Dendritic cell treated with granulocyte-macrophage colony-stimulating factor and Interleukin-4, amounts not matched to agents 40 ng/mL and 50 ng/mL, for 4 days (primary cell): ENCODE results near the gene MAP3K12.
"Not testable (repeated sequence)": the region's sequence is repeated elsewhere in the genome, so short reads cannot be mapped to it uniquely, and the experiment has no call there.

Experiments
- H3K27ac Mint-ChIP-seq: one replicate; pipeline ENCODE4 v1.8.0; 2022; ENCODE audit warnings: mild to moderate bottlenecking, mixed read lengths
- H3K27me3 Mint-ChIP-seq: one replicate; pipeline ENCODE4 v1.8.0; 2022; ENCODE audit warnings: mild to moderate bottlenecking, mixed read lengths
- H3K36me3 Mint-ChIP-seq: one replicate; pipeline ENCODE4 v1.8.0; 2022; ENCODE audit warnings: low read depth, mixed read lengths
- H3K4me1 Mint-ChIP-seq: one replicate; pipeline ENCODE4 v1.8.0; 2022; ENCODE audit warnings: low read depth, mixed read lengths
- H3K4me3 Mint-ChIP-seq: one replicate; pipeline ENCODE4 v1.8.0; 2022; ENCODE audit warnings: mild to moderate bottlenecking, moderate library complexity, mixed read lengths
- H3K9me3 Mint-ChIP-seq: one replicate; pipeline ENCODE4 v1.8.0; 2022; ENCODE audit warnings: mixed read lengths
- intact Hi-C: fragments of 100-400 bp; cut with micrococcal nuclease; formaldehyde crosslinking; loops from one replicate; pipeline ENCODE4 v1.15.0; 2022

Gene MAP3K12

GRCh38 chr12:53492830-53493609 is 6.2 kb downstream of the MAP3K12 start:
- intact Hi-C loops, result no loop called here
- peak overlapping the region; percentile 82 for H3K4me3 Mint-ChIP-seq
- no peaks in the 10 kb centered on the region for H3K9me3 Mint-ChIP-seq
- no peaks in the 10 kb centered on the region for H3K27me3 Mint-ChIP-seq
- peak overlapping the region; percentile 81 for H3K27ac Mint-ChIP-seq
- H3K36me3 Mint-ChIP-seq, result peaks cover 14% of the 10 kb centered on the region
- H3K4me1 Mint-ChIP-seq, result peaks cover 54% of the 10 kb centered on the region

GRCh38 chr12:53492188-53492587 is 7.1 kb downstream of the MAP3K12 start:
- Mint-ChIP-seq H3K36me3 (peaks cover 22% of the 10 kb centered on the region), H3K27ac (peak overlapping the region; percentile 81), H3K4me3 (peak overlapping the region; percentile 33), H3K4me1 (peaks cover 46% of the 10 kb centered on the region), H3K9me3 (no peaks in the 10 kb centered on the region), H3K27me3 (no peaks in the 10 kb centered on the region)
- intact Hi-C loops, result no loop called here

- Mint-ChIP-seq H3K4me1 (peaks cover 29% of the 10 kb centered on the region), H3K36me3 (peaks cover 50% of the 10 kb centered on the region), H3K27me3 (no peaks in the 10 kb centered on the region), H3K27ac (no peak overlapping the region), H3K9me3 (no peaks in the 10 kb centered on the region), H3K4me3 (no peak overlapping the region)
- intact Hi-C loops, result no loop called here
These were observed 9.9 kb downstream of the MAP3K12 start for GRCh38 chr12:53489242-53489864.

DNA sequence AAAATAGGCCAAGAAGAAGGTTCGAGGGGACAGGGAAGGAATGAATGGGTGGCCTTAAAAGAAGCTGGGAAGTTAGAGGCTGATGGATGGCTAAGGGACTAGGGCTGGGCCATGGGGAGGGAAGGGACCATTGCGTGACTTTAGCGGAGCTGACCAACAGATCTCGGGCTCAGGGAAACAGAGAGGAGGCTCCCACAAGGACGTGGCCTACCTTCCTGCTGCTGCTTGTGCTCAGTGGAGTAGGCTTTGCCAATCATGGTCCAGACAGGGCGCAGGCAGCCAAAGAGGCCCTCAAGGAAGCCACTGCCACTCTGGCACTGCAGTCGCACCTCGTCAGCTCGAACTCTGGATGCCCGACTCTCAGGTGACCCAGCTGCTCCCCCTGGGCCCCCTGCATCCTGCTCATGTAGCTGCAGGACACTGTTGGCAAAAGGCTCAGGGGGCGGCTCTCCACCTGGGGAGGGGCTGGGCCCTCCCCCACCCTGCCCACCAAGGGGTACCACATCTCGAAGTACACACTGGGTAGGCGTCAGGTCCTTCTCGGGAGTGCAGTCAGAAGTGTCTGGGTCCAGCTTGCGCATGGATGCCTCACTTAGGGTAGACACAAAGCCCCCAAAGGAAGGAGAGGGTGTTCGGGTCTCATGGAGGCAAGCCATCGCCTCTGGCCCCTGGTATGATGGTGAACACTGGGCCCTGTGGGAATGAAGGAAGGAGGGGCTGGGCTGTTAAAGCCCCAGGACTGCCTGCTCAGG is 12.3 kb downstream of the MAP3K12 start:
- Mint-ChIP-seq H3K27me3 (no peaks in the 10 kb centered on the region), H3K4me3 (no peak overlapping the region), H3K27ac (no peak overlapping the region), H3K9me3 (no peaks in the 10 kb centered on the region), H3K4me1 (peaks cover 4% of the 10 kb centered on the region), H3K36me3 (peaks cover 65% of the 10 kb centered on the region)
- intact Hi-C loops, result no loop called here

DNA sequence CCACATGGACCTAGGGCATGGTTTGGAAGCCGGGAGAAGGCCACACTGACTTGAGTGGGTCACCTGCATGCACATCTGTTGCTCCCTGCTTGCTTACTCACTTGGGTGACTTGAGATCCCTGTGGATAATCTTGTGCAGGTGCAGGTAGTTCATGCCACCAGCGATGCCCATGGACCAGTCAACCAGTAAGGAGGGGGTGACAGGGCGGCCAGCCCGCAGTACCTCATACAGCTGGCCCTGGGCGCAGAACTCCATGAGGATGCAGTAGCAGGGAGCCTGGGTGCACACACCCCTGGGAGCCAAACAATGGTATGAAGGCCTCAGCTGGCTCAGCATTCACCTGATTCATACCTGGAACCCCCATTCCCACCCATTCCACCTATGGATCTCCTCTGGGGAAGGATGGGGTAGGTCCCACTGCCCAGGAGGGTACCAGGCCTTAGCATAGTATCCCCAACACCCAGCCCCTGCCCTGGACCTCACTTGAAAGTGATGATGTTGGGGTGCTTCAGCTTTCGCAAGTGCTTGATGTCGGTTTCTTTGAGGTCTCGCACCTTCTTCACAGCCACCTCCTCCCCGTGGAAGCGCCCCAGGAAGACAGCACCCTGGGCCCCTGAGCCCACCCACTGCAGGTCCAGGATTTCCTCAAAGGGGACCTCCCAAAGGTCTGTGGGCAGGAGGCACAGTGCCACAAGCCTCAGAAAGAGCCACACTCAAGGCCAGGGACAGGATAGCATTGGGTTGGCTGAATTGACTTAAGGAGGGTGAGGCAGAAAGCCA is 13.1 kb downstream of the MAP3K12 start:
- H3K36me3 Mint-ChIP-seq, result peaks cover 73% of the 10 kb centered on the region
- no peaks in the 10 kb centered on the region for H3K9me3 Mint-ChIP-seq
- no peaks in the 10 kb centered on the region for H3K4me1 Mint-ChIP-seq
- no peak overlapping the region for H3K27ac Mint-ChIP-seq
- intact Hi-C loops, result no loop called here
- H3K27me3 Mint-ChIP-seq, result no peaks in the 10 kb centered on the region
- H3K4me3 Mint-ChIP-seq, result no peak overlapping the region

- H3K4me3 Mint-ChIP-seq, result no peak overlapping the region
- H3K9me3 Mint-ChIP-seq, result no peaks in the 10 kb centered on the region
- H3K36me3 Mint-ChIP-seq, result peaks cover 85% of the 10 kb centered on the region
- intact Hi-C loops, result no loop called here
- H3K27ac Mint-ChIP-seq, result no peak overlapping the region
- H3K4me1 Mint-ChIP-seq, result no peaks in the 10 kb centered on the region
- H3K27me3 Mint-ChIP-seq, result no peaks in the 10 kb centered on the region
These were observed 14.3 kb downstream of the MAP3K12 start for GRCh38 chr12:53484686-53485575.

- Mint-ChIP-seq H3K27me3 (no peaks in the 10 kb centered on the region), H3K4me3 (no peak overlapping the region), H3K9me3 (no peaks in the 10 kb centered on the region), H3K4me1 (no peaks in the 10 kb centered on the region), H3K27ac (no peak overlapping the region), H3K36me3 (peaks cover 94% of the 10 kb centered on the region)
- intact Hi-C loops, result no loop called here
These were observed 15.3 kb downstream of the MAP3K12 start for GRCh38 chr12:53483979-53484377.

- no peaks in the 10 kb centered on the region for H3K4me1 Mint-ChIP-seq
- H3K9me3 Mint-ChIP-seq, result no peaks in the 10 kb centered on the region
- H3K36me3 Mint-ChIP-seq, result peaks cover 99% of the 10 kb centered on the region
- no peaks in the 10 kb centered on the region for H3K27me3 Mint-ChIP-seq
- H3K27ac Mint-ChIP-seq, result no peak overlapping the region
- intact Hi-C loops, result no loop called here
- H3K4me3 Mint-ChIP-seq, result no peak overlapping the region
These were observed 15.9 kb downstream of the MAP3K12 start for GRCh38 chr12:53483225-53483978.

DNA sequence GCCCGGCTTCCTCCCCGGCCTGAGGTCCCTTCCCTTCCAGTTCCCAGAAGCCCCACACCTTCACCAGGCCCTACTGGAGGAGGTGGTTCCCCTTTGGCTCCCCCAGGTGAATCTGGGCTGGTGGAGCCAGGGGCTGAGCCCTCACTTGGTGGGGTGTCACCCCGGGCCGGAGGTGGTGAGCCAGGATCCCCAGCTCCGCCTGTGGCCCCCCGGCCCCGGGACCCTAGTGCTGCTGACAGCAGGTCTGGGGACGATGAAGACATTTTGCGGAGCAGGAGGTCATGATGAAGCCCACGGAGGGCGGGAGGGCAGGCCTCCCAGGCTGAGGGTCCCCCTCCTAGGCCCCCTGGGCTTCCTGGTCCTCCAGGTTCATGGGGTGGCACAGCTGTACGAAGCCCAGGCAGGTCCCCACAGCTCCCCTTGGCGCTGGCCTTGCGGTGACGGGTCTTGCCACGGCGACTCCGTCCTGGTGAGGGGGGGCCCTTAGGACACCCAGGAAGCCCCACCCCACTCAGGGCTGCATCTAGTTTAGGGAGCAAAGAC is 16.6 kb downstream of the MAP3K12 start:
- no peaks in the 10 kb centered on the region for H3K4me1 Mint-ChIP-seq
- H3K9me3 Mint-ChIP-seq, result no peaks in the 10 kb centered on the region
- H3K36me3 Mint-ChIP-seq, result peaks cover 99% of the 10 kb centered on the region
- H3K27ac Mint-ChIP-seq, result no peak overlapping the region
- H3K27me3 Mint-ChIP-seq, result no peaks in the 10 kb centered on the region
- no peak overlapping the region for H3K4me3 Mint-ChIP-seq
- intact Hi-C loops, result no loop called here

GRCh38 chr12:53481939-53482586 is 17.2 kb downstream of the MAP3K12 start:
- Mint-ChIP-seq H3K27me3 (no peaks in the 10 kb centered on the region), H3K36me3 (peaks cover 99% of the 10 kb centered on the region), H3K4me3 (no peak overlapping the region), H3K9me3 (no peaks in the 10 kb centered on the region), H3K27ac (no peak overlapping the region), H3K4me1 (no peaks in the 10 kb centered on the region)
- intact Hi-C loops, result no loop called here

GRCh38 chr12:53481458-53481857 is 17.8 kb downstream of the MAP3K12 start:
- H3K4me3 Mint-ChIP-seq, H3K9me3 Mint-ChIP-seq, H3K27ac Mint-ChIP-seq, H3K4me1 Mint-ChIP-seq, H3K27me3 Mint-ChIP-seq, intact Hi-C loops: not testable (repeated sequence)
- peaks cover 99% of the 10 kb centered on the region for H3K36me3 Mint-ChIP-seq
